GM23338 (cell line): ENCODE measurements around the gene ZSWIM5.
"Not testable (repeated sequence)": the region's sequence is repeated elsewhere in the genome, so short reads cannot be mapped to it uniquely, and the experiment has no call there.

Source experiments
- CREB1 ChIP-seq: fragments of 250-450 bp; sonication (Bioruptor Pico); IDR thresholded peaks from 2 replicates; pipeline ENCODE4 v1.5.0; 2020; ENCODE audit warnings: low read depth, mild to moderate bottlenecking, moderate library complexity
- CTCF ChIP-seq, 2 experiments: fragments of 200-600 bp in 1 of 2; sonication (generic) in 1 of 2; conservative IDR thresholded peaks; 2 replicates each; pipeline versions ENCODE4 v1.5.1 to v1.6.1; 2016 to 2017; ENCODE audit warnings: antibody characterized with exemption in 2 of 2, low read depth in 2 of 2, mild to moderate bottlenecking in 2 of 2, moderate library complexity in 1 of 2
- EZH2 ChIP-seq: fragments of 200-600 bp; sonication (generic); IDR thresholded peaks from one replicate; pipeline ENCODE4 v1.8.0; 2017; ENCODE audit warnings: antibody characterized with exemption, mild to moderate bottlenecking, low read depth; ENCODE audit not compliant: unreplicated experiment
- EZH2phosphoT487 ChIP-seq: fragments of 200-600 bp; sonication (generic); IDR thresholded peaks from one replicate; pipeline ENCODE4 v1.8.1; 2018; ENCODE audit warnings: antibody characterized with exemption; ENCODE audit not compliant: unreplicated experiment
- JUNB ChIP-seq: IDR thresholded peaks from one replicate; pipeline ENCODE4 v1.6.1; 2016; ENCODE audit warnings: antibody characterized with exemption; ENCODE audit not compliant: unreplicated experiment
- NANOG ChIP-seq: IDR thresholded peaks from 2 replicates; pipeline ENCODE4 v1.6.1; 2016; ENCODE audit warnings: antibody characterized with exemption, borderline replicate concordance
- POLR2AphosphoS5 ChIP-seq: IDR thresholded peaks from 2 replicates; pipeline ENCODE4 v1.6.1; 2016; ENCODE audit warnings: antibody characterized with exemption, low read depth
- REST ChIP-seq: IDR thresholded peaks from one replicate; pipeline ENCODE4 v1.6.1; 2018; ENCODE audit warnings: antibody characterized with exemption; ENCODE audit not compliant: unreplicated experiment
- STAT1 ChIP-seq: IDR thresholded peaks from one replicate; pipeline ENCODE4 v1.6.1; 2016; ENCODE audit warnings: antibody characterized with exemption; ENCODE audit not compliant: unreplicated experiment
- ZNF114 ChIP-seq: fragments of 250-450 bp; sonication (Bioruptor Pico); IDR thresholded peaks from 2 replicates; pipeline ENCODE4 v1.5.0; 2020; ENCODE audit warnings: mild to moderate bottlenecking, moderate library complexity
- ZNF331 ChIP-seq: fragments of 250-450 bp; sonication (Bioruptor Pico); IDR thresholded peaks from 2 replicates; pipeline ENCODE4 v1.5.0; 2020; ENCODE audit warnings: low read depth, mild to moderate bottlenecking, moderate library complexity
- ZNF462 ChIP-seq: fragments of 250-450 bp; sonication (Bioruptor Pico); IDR thresholded peaks from 2 replicates; pipeline ENCODE4 v1.5.0; 2020; ENCODE audit warnings: mild to moderate bottlenecking, moderate library complexity
- TF ChIP-seq, protein P1 (sequence below): IDR thresholded peaks from 2 replicates; pipeline ENCODE4 v1.6.1; 2016; ENCODE audit warnings: antibody characterized with exemption

GRCh38 chr1:45101528-45101927, 104.9 kb downstream of the ZSWIM5 start:
- TF ChIP-seq CTCF (conservative IDR thresholded peaks at IDR 0.05; ENCODE audit: low read depth in 2 of 2); REST; POLR2AphosphoS5; CREB1 (CRISPR knock-in tag); EZH2; EZH2phosphoT487; JUNB; ZNF331 (CRISPR knock-in tag); NANOG; STAT1; ZNF114; ZNF462: not testable (repeated sequence)
- TF ChIP-seq, protein P1, sequence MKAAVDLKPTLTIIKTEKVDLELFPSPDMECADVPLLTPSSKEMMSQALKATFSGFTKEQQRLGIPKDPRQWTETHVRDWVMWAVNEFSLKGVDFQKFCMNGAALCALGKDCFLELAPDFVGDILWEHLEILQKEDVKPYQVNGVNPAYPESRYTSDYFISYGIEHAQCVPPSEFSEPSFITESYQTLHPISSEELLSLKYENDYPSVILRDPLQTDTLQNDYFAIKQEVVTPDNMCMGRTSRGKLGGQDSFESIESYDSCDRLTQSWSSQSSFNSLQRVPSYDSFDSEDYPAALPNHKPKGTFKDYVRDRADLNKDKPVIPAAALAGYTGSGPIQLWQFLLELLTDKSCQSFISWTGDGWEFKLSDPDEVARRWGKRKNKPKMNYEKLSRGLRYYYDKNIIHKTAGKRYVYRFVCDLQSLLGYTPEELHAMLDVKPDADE: not testable (repeated sequence)
